Activated naive CD4-positive, alpha-beta T cell treated with anti-CD3 and anti-CD28 coated beads, Interleukin-2, amount 50 U/mL, for 24 hours (primary cell): ENCODE measurements around the gene CACNA1A.

ENCODE experiments used
- H3K27ac Mint-ChIP-seq: one replicate; pipeline ENCODE4 v1.8.0; 2021; ENCODE audit warnings: mild to moderate bottlenecking, mixed read lengths
- H3K27me3 Mint-ChIP-seq: one replicate; pipeline ENCODE4 v1.8.0; 2021; ENCODE audit warnings: mixed read lengths
- H3K36me3 Mint-ChIP-seq: one replicate; pipeline ENCODE4 v1.8.0; 2021; ENCODE audit warnings: mixed read lengths
- H3K4me1 Mint-ChIP-seq: one replicate; pipeline ENCODE4 v1.8.0; 2021; ENCODE audit warnings: mixed read lengths
- H3K4me3 Mint-ChIP-seq: one replicate; pipeline ENCODE4 v1.8.0; 2021; ENCODE audit warnings: mild to moderate bottlenecking, mixed read lengths
- H3K9me3 Mint-ChIP-seq: one replicate; pipeline ENCODE4 v1.8.0; 2021; ENCODE audit warnings: mixed read lengths

Gene CACNA1A

GRCh38 chr19:13411899-13412298 is 94.4 kb downstream of the CACNA1A start:
- Mint-ChIP-seq H3K27me3 (peaks cover 7% of the 10 kb centered on the region), H3K27ac (no peak overlapping the region), H3K9me3 (no peaks in the 10 kb centered on the region), H3K4me3 (no peak overlapping the region), H3K36me3 (no peaks in the 10 kb centered on the region), H3K4me1 (no peaks in the 10 kb centered on the region)

- no peak overlapping the region for H3K4me3 Mint-ChIP-seq
- H3K27me3 Mint-ChIP-seq, result peaks cover 7% of the 10 kb centered on the region
- no peaks in the 10 kb centered on the region for H3K9me3 Mint-ChIP-seq
- H3K27ac Mint-ChIP-seq, result no peak overlapping the region
- no peaks in the 10 kb centered on the region for H3K4me1 Mint-ChIP-seq
- H3K36me3 Mint-ChIP-seq, result no peaks in the 10 kb centered on the region
These were observed 95.3 kb downstream of the CACNA1A start for GRCh38 chr19:13410946-13411345.

GRCh38 chr19:13408889-13409518 is 97.3 kb downstream of the CACNA1A start:
- Mint-ChIP-seq H3K4me3 (no peak overlapping the region), H3K27me3 (peaks cover 1% of the 10 kb centered on the region)

GRCh38 chr19:13404236-13404635 is 102.0 kb downstream of the CACNA1A start:
- no peak overlapping the region for H3K4me3 Mint-ChIP-seq
- peaks cover 4% of the 10 kb centered on the region for H3K27me3 Mint-ChIP-seq
- H3K27ac Mint-ChIP-seq, result no peak overlapping the region
- no peaks in the 10 kb centered on the region for H3K4me1 Mint-ChIP-seq
- no peaks in the 10 kb centered on the region for H3K9me3 Mint-ChIP-seq
- H3K36me3 Mint-ChIP-seq, result no peaks in the 10 kb centered on the region

More at GRCh38 chr19:13408889-13409518, 97.3 kb downstream of the CACNA1A start:
- no peaks in the 10 kb centered on the region for H3K4me1 Mint-ChIP-seq
- H3K27ac Mint-ChIP-seq, result no peak overlapping the region
- H3K36me3 Mint-ChIP-seq, result no peaks in the 10 kb centered on the region
- H3K9me3 Mint-ChIP-seq, result no peaks in the 10 kb centered on the region

- H3K9me3 Mint-ChIP-seq, result no peaks in the 10 kb centered on the region
- H3K27ac Mint-ChIP-seq, result no peak overlapping the region
- peaks cover 2% of the 10 kb centered on the region for H3K36me3 Mint-ChIP-seq
These were observed 104.9 kb downstream of the CACNA1A start for GRCh38 chr19:13401388-13401787.

GRCh38 chr19:13400296-13400695 is 106.0 kb downstream of the CACNA1A start:
- Mint-ChIP-seq H3K9me3 (no peaks in the 10 kb centered on the region), H3K36me3 (peaks cover 2% of the 10 kb centered on the region), H3K4me1 (no peaks in the 10 kb centered on the region), H3K4me3 (no peak overlapping the region), H3K27ac (no peak overlapping the region), H3K27me3 (peaks cover 20% of the 10 kb centered on the region)

More at GRCh38 chr19:13401388-13401787, 104.9 kb downstream of the CACNA1A start:
- peaks cover 14% of the 10 kb centered on the region for H3K27me3 Mint-ChIP-seq
- H3K4me3 Mint-ChIP-seq, result no peak overlapping the region
- H3K4me1 Mint-ChIP-seq, result no peaks in the 10 kb centered on the region

GRCh38 chr19:13399746-13400145 is 106.5 kb downstream of the CACNA1A start:
- H3K4me1 Mint-ChIP-seq, result no peaks in the 10 kb centered on the region
- H3K27me3 Mint-ChIP-seq, result peaks cover 21% of the 10 kb centered on the region
- no peak overlapping the region for H3K4me3 Mint-ChIP-seq

GRCh38 chr19:13398780-13399726 is 107.2 kb downstream of the CACNA1A start:
- peaks cover 28% of the 10 kb centered on the region for H3K27me3 Mint-ChIP-seq
- no peak overlapping the region for H3K27ac Mint-ChIP-seq
- H3K36me3 Mint-ChIP-seq, result peaks cover 2% of the 10 kb centered on the region
- H3K4me1 Mint-ChIP-seq, result no peaks in the 10 kb centered on the region
- H3K9me3 Mint-ChIP-seq, result no peaks in the 10 kb centered on the region
- no peak overlapping the region for H3K4me3 Mint-ChIP-seq

More at GRCh38 chr19:13399746-13400145, 106.5 kb downstream of the CACNA1A start:
- Mint-ChIP-seq H3K27ac (no peak overlapping the region), H3K36me3 (peaks cover 2% of the 10 kb centered on the region), H3K9me3 (no peaks in the 10 kb centered on the region)

- Mint-ChIP-seq H3K4me3 (no peak overlapping the region), H3K36me3 (peaks cover 2% of the 10 kb centered on the region), H3K27ac (no peak overlapping the region), H3K9me3 (no peaks in the 10 kb centered on the region), H3K4me1 (no peaks in the 10 kb centered on the region), H3K27me3 (peaks cover 32% of the 10 kb centered on the region)
These were observed 108.1 kb downstream of the CACNA1A start for GRCh38 chr19:13398182-13398581.

GRCh38 chr19:13396250-13397080 is 109.8 kb downstream of the CACNA1A start:
- Mint-ChIP-seq H3K36me3 (peaks cover 2% of the 10 kb centered on the region), H3K27ac (no peak overlapping the region), H3K27me3 (peaks cover 34% of the 10 kb centered on the region), H3K4me3 (no peak overlapping the region), H3K9me3 (no peaks in the 10 kb centered on the region), H3K4me1 (no peaks in the 10 kb centered on the region)

- peaks cover 2% of the 10 kb centered on the region for H3K27me3 Mint-ChIP-seq
- H3K36me3 Mint-ChIP-seq, result no peaks in the 10 kb centered on the region
These were observed 123.7 kb downstream of the CACNA1A start for GRCh38 chr19:13382633-13382938.

GRCh38 chr19:13381827-13382632 is 124.2 kb downstream of the CACNA1A start:
- H3K9me3 Mint-ChIP-seq, result no peaks in the 10 kb centered on the region
- no peaks in the 10 kb centered on the region for H3K4me1 Mint-ChIP-seq
- H3K27me3 Mint-ChIP-seq, result peaks cover 2% of the 10 kb centered on the region
- H3K36me3 Mint-ChIP-seq, result no peaks in the 10 kb centered on the region
- no peak overlapping the region for H3K27ac Mint-ChIP-seq
- no peak overlapping the region for H3K4me3 Mint-ChIP-seq

More at GRCh38 chr19:13382633-13382938, 123.7 kb downstream of the CACNA1A start:
- Mint-ChIP-seq H3K4me3 (no peak overlapping the region), H3K4me1 (no peaks in the 10 kb centered on the region), H3K9me3 (no peaks in the 10 kb centered on the region), H3K27ac (no peak overlapping the region)

GRCh38 chr19:13376537-13376936 is 129.7 kb downstream of the CACNA1A start:
- no peaks in the 10 kb centered on the region for H3K36me3 Mint-ChIP-seq
- H3K9me3 Mint-ChIP-seq, result no peaks in the 10 kb centered on the region
- H3K4me1 Mint-ChIP-seq, result no peaks in the 10 kb centered on the region
- H3K27me3 Mint-ChIP-seq, result peaks cover 4% of the 10 kb centered on the region
- no peak overlapping the region for H3K4me3 Mint-ChIP-seq
- H3K27ac Mint-ChIP-seq, result no peak overlapping the region

GRCh38 chr19:13373599-13373998 is 132.7 kb downstream of the CACNA1A start:
- H3K4me1 Mint-ChIP-seq, result no peaks in the 10 kb centered on the region
- no peaks in the 10 kb centered on the region for H3K36me3 Mint-ChIP-seq
- H3K4me3 Mint-ChIP-seq, result no peak overlapping the region
- peaks cover 6% of the 10 kb centered on the region for H3K27me3 Mint-ChIP-seq
- no peaks in the 10 kb centered on the region for H3K9me3 Mint-ChIP-seq
- H3K27ac Mint-ChIP-seq, result no peak overlapping the region

GRCh38 chr19:13370948-13371347 is 135.3 kb downstream of the CACNA1A start:
- H3K4me3 Mint-ChIP-seq, result no peak overlapping the region
- no peak overlapping the region for H3K27ac Mint-ChIP-seq
- no peaks in the 10 kb centered on the region for H3K9me3 Mint-ChIP-seq
- no peaks in the 10 kb centered on the region for H3K4me1 Mint-ChIP-seq
- no peaks in the 10 kb centered on the region for H3K36me3 Mint-ChIP-seq
- peaks cover 4% of the 10 kb centered on the region for H3K27me3 Mint-ChIP-seq
